SK-MEL-5 (cell line): Measurements from ENCODE around the gene NEO1. TPM values are rescaled to one million over a fixed set of nuclear protein-coding genes. Genes with fewer than 3 reads are reported as not detected.

Source experiments
- DNase-seq: peaks from one replicate; pipeline ENCODE4 v3.0.0-alpha.2; 2016; ENCODE audit warnings: low read depth, low spot score
- in situ Hi-C: cut with HindIII; loops from 2 replicates; pipeline ENCODE4 v1.10.0; 2016; ENCODE audit warnings: low sequenced_read_pairs, high pct_unique_total_duplicates, low pct_unique_long_range_greater_than_20kb
- polyA plus RNA-seq, 2 experiments: library from polyadenylated mRNA; depleted of rRNA; stranded (reverse); fragments of >200 nt; gene quantifications; 2 replicates each; pipeline ENCODE4 v1.2.3, GENCODE V29; 2015
- total RNA-seq: library from RNA; depleted of rRNA; stranded (reverse); fragments of >200 nt; shearing (Covaris generic); gene quantifications from 2 replicates; pipeline ENCODE4 v1.2.3, GENCODE V29; 2014; rRNA removed

Gene NEO1, protein sequence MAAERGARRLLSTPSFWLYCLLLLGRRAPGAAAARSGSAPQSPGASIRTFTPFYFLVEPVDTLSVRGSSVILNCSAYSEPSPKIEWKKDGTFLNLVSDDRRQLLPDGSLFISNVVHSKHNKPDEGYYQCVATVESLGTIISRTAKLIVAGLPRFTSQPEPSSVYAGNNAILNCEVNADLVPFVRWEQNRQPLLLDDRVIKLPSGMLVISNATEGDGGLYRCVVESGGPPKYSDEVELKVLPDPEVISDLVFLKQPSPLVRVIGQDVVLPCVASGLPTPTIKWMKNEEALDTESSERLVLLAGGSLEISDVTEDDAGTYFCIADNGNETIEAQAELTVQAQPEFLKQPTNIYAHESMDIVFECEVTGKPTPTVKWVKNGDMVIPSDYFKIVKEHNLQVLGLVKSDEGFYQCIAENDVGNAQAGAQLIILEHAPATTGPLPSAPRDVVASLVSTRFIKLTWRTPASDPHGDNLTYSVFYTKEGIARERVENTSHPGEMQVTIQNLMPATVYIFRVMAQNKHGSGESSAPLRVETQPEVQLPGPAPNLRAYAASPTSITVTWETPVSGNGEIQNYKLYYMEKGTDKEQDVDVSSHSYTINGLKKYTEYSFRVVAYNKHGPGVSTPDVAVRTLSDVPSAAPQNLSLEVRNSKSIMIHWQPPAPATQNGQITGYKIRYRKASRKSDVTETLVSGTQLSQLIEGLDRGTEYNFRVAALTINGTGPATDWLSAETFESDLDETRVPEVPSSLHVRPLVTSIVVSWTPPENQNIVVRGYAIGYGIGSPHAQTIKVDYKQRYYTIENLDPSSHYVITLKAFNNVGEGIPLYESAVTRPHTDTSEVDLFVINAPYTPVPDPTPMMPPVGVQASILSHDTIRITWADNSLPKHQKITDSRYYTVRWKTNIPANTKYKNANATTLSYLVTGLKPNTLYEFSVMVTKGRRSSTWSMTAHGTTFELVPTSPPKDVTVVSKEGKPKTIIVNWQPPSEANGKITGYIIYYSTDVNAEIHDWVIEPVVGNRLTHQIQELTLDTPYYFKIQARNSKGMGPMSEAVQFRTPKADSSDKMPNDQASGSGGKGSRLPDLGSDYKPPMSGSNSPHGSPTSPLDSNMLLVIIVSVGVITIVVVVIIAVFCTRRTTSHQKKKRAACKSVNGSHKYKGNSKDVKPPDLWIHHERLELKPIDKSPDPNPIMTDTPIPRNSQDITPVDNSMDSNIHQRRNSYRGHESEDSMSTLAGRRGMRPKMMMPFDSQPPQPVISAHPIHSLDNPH (N-terminal part only)
- 11.5 and 14.0 TPM in 2 replicates for total RNA-seq
- 14.2 and 30.3 TPM in 2 replicates for polyA plus RNA-seq (2015; cell fraction: cytosol; rRNA removed)
- 5.4 and 9.7 TPM in 2 replicates for polyA plus RNA-seq (2015; cell fraction: nucleus; rRNA removed)

DNA sequence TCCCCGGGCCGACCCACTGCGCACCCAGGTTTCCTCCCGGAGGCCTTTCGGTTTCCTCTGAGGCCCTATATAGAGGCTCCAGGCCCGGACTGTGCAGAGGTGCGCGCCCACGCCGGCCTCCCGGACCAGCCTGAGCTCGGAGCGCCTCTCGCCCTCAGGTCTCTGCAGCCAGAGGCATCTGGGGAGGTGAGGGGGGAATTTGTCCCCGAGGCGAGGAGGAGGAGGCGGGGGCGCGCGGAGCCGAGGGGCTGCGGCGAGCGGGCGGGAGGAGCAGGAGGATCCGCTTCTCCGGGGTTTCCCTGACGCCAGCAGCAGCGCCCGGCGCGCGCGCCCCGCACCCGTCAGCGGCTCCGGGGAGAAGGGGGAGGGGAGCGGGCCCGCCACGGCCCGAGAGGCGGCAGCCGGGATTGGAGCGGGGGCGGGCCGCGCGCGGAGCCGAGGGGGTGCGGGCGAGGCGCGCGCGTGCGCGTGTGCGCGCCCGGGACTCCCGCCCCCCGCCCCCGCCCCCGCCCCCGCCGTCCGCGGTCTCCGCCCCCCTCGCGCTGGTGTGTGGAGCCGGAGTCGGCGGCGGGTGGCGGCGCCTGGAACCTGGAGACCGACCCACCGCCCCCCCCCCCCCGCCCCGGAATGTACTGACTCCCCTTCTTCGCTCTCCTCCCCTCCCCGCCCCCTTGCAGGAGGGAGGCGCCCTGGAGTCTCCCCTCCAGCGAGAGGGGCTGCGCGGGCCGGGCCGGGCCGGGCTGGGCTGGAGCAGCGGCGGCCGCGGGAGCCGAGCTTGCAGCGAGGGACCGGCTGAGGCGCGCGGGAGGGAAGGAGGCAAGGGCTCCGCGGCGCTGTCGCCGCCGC lies at the start of gene NEO1:
TSS of gene NEO1 (plus strand) at position 657 of the 846 bp plus-strand sequence. CDS start 213 bp downstream, outside the sequence.
- in situ Hi-C loops: no loop called here
- peak; percentile 82 for DNase-seq

GRCh38 chr15:73004462-73004861 lies 47.8 kb upstream of the NEO1 start:
- no peak for DNase-seq
- in situ Hi-C loops: no loop called here

- no peak for DNase-seq
- in situ Hi-C loops: no loop called here
Measured at GRCh38 chr15:73005032-73005431, 47.2 kb upstream of the NEO1 start.

GRCh38 chr15:73005446-73005845 lies 46.8 kb upstream of the NEO1 start:
- in situ Hi-C loops: no loop called here
- no peak for DNase-seq

DNA sequence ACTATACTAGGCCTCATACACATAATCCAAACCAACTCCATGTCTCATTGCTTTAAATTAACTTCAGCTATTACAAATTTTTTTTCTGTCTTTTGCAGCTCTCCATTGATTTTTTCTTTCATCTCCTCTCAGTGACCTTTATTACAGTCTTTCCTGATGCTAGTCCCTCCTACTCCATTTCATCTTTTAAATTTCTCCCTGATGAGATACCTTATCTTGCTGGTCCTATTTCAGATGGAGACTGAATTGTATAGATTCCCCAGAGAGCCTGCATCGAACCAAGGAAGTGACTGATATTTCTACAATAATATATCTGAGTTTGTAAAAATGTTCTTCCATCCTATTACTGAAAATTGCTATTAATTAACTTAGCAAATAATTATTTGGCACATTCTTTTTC lies 45.7 kb upstream of the NEO1 start:
- in situ Hi-C loops: no loop called here
- DNase-seq: no peak

DNA sequence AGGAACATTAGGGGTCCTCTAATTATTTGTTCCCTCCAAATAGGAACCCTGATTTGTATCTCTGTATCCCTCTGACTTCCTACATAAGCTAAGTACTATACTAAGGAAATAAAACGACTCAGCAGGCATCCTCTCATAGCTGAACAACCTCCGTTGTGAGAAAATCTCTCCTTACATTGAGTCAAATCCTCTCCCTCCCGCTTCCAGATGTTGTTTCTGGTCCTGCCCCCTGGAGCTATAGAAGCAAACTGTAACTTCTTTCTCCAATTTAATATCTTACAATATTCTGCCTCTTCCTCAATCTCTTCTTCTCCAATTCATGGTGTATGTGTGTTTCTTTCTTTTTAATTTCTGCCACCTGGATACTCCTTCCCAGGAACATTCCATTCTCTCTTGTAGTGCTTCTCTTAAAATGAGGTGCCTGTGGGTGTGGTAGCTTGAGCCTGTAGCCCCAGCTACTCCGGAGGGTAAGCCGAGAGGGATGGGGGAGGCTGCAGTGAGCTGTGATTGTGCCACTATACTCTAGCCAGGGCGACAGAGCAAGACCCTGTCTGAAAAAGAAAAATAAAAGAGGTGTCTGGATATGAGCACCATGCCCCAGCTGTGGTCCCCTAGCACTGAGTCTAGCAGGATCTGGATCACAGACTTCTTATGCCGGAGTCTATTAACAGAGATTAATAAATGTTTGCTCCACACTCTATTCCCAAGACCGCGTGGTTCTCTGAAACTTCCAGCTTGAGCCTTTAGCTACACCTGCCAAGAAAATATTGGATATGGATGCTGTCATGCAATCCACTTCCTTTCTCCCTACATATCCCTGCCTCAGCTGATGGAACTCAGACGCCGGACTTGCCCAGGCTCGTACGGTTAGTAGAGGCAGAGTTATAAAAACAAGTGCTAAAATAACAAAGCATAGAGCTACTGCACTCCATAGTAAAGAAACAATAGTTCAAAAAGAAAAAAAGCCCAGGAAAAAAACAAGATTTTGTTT lies 42.9 kb upstream of the NEO1 start:
- DNase-seq: no peak
- in situ Hi-C loops: no loop called here

DNA sequence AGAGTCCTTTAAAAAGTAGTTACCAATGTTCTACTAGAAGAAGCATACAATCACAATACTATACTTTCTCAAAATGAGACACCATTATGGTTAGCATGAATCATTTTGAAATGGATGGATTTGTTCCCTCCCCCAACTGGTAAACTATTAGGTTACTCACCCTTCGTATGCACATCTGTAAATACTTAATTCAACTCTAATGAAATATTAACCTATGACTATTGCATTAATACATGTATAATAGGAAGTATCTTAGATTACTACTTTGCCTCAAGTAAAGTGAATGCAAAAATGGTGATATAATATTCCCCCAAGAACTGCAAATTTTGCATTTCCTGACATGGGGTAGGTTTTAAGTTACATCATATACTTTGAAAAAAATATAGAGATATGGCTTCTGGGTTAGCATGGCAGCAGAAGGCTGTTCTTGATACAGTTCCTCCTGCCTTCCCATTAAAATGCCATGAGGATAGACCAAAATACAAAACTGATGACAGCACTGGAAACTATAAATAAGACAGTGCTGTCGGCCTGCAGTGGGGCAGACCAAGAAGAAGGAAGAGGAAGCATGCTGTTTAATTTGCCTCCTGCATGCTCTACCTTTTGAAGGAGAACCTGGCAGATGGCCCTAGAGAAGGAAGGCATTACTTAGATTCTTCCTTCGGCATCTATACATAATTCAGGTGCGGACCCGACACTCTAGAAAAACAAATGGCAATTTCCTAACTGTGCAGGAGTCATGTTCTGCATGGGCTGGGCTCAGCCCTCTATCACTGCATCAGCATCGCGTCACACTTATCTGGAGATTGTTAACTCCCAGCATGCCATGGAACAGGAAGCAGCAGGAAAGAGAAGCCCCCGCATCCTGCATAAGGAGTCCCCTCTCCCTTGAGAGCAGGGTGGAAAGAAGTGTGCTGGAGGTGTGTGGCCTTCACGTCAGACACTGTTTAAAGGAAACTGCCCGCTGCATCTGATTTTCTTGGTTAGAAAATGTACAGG lies 41.8 kb upstream of the NEO1 start:
- in situ Hi-C loops: no loop called here
- no peak for DNase-seq

- in situ Hi-C loops: no loop called here
- no peak for DNase-seq
Measured at GRCh38 chr15:73014904-73015303, 37.4 kb upstream of the NEO1 start.

GRCh38 chr15:73015493-73015892 lies 36.8 kb upstream of the NEO1 start:
- in situ Hi-C loops: no loop called here
- DNase-seq: peak; percentile 23

- in situ Hi-C loops: no loop called here
- DNase-seq: no peak
Measured at GRCh38 chr15:73017987-73018386, 34.3 kb upstream of the NEO1 start.

DNA sequence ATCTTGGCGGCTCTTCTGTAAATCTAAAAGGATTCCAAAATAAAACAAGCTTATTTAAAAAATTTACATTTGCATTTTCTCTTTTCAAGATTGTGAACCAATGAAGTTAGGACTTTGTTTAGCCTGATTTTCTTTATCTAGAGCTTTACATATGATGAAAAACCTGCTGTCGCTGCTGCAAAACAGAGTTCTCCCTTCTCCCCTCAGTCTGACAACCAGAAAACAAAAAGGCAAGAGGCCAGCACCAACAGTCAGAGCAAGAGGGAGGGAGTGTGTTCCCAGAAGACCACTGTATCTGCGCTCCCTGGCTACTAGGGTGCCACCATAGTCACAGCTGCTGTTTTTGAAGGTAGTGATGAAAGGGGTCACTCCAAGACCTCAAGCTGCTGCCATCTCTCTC lies 33.1 kb upstream of the NEO1 start:
- DNase-seq: no peak
- in situ Hi-C loops: no loop called here

DNA sequence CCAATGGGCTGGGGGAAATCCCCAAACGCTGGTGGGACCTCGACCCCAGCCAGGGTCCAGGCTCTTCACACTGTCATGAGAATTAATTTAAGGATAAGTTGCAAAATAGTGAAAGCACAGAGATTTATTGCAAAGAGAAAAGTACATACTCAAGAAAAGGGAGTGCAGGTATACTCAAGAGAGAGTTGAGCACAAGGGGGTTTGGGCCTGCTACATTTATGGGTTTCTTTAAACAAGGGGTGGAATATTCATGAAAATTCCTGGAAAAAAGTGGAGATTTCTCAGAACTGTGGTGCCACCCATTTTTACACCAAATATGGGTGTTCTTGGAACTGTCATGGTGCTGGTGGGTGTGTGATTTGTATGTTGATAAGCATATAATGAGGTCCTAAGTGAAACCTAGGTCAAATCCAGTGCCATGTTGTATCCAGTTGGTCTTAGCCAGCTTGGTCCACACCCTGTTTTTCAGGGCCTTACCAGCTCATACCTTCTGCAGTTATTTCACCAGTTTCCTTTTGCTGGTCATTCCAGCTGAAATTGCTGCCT lies 32.6 kb upstream of the NEO1 start:
- DNase-seq: no peak
- in situ Hi-C loops: no loop called here

DNA sequence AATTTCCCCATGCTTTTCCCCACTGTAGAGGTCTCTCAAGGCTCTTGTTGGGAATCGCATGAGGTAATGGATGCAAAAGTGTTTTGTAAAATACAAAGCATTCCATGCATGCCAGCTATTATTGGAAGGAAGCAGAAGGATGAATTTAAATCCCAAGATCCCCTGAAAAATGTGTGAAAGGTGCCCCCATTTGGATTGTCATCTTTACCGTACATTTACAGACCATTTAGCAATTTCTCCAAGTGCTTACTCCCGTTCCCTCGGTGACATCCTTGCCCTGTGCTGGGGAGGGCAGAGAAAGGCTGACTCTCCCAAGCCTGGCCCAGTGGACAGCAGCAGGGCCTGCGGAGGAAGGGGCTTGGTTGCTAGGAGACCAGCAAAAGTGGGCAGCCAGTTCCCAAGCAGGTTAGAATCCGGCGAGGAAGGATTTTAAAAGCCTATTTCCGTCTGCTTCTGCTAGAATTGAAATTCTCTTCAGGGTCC lies 31.1 kb upstream of the NEO1 start:
- in situ Hi-C loops: no loop called here
- no peak for DNase-seq

- no peak for DNase-seq
- in situ Hi-C loops: no loop called here
Measured at GRCh38 chr15:73022161-73022560, 30.1 kb upstream of the NEO1 start.
